Loucy (cell line): ENCODE data around the gene CCDC134.

Experiments used
- H2AFZ ChIP-seq: fragments of 200-600 bp; sonication (generic); 2 replicates; pipeline ENCODE4 v1.6.0; 2016; ENCODE audit warnings: antibody characterized with exemption, mild to moderate bottlenecking, low read length, moderate library complexity
- H3F3A ChIP-seq: fragments of 200-600 bp; 2 replicates; pipeline ENCODE4 v1.6.0; 2016; ENCODE audit warnings: antibody characterized with exemption, low read depth, mild to moderate bottlenecking
- H3K27me3 ChIP-seq: fragments of 200-600 bp; sonication (generic); 2 replicates; pipeline ENCODE4 v1.6.1; 2014; ENCODE audit warnings: low read length, mild to moderate bottlenecking; ENCODE audit not compliant: insufficient read depth, poor library complexity, severe bottlenecking
- H3K36me3 ChIP-seq: fragments of 200-600 bp; sonication (generic); 2 replicates; pipeline ENCODE4 v1.6.1; 2016; ENCODE audit warnings: low read length; ENCODE audit not compliant: insufficient read depth
- H3K4me1 ChIP-seq: fragments of 200-600 bp; sonication (generic); 2 replicates; pipeline ENCODE4 v1.5.1; 2014; ENCODE audit warnings: low read length, mild to moderate bottlenecking; ENCODE audit not compliant: insufficient read depth, poor library complexity, severe bottlenecking
- H3K4me2 ChIP-seq: fragments of 200-600 bp; sonication (generic); 2 replicates; pipeline ENCODE4 v1.6.0; 2014; ENCODE audit warnings: antibody characterized with exemption, low read length, low read depth, mild to moderate bottlenecking; ENCODE audit not compliant: poor library complexity, severe bottlenecking
- H3K4me3 ChIP-seq: fragments of 200-600 bp; sonication (generic); 2 replicates; pipeline ENCODE4 v1.5.1; 2014; ENCODE audit warnings: low read length, mild to moderate bottlenecking, mixed read lengths; ENCODE audit not compliant: poor library complexity, severe bottlenecking
- H3K79me2 ChIP-seq: fragments of 200-600 bp; sonication (generic); 2 replicates; pipeline ENCODE4 v1.6.1; 2014; ENCODE audit warnings: low read length; ENCODE audit not compliant: insufficient read depth
- H3K9ac ChIP-seq: fragments of 200-600 bp; sonication (generic); 2 replicates; pipeline ENCODE4 v1.6.0; 2014; ENCODE audit warnings: mild to moderate bottlenecking, low read depth, low read length, moderate library complexity; ENCODE audit not compliant: poor library complexity, severe bottlenecking
- H3K9me2 ChIP-seq: fragments of 200-600 bp; sonication (generic); replicated peaks from 2 replicates; pipeline ENCODE4 v1.6.1; 2016; ENCODE audit warnings: low read depth, low read length, mixed read lengths
- H3K9me3 ChIP-seq: fragments of 200-600 bp; sonication (generic); 2 replicates; pipeline ENCODE4 v1.6.1; 2014; ENCODE audit warnings: mild to moderate bottlenecking, antibody characterized with exemption, low read length, low read depth; ENCODE audit not compliant: insufficient read depth
- H4K20me1 ChIP-seq: fragments of 200-600 bp; sonication (generic); 2 replicates; pipeline ENCODE4 v1.6.0; 2014; ENCODE audit warnings: antibody characterized with exemption, low read length, mild to moderate bottlenecking; ENCODE audit not compliant: insufficient read depth, poor library complexity, severe bottlenecking
- EZH2phosphoT487 ChIP-seq: fragments of 200-600 bp; IDR thresholded peaks from 2 replicates; pipeline ENCODE4 v1.6.1; 2018; ENCODE audit warnings: antibody characterized with exemption, mild to moderate bottlenecking, moderate library complexity, borderline replicate concordance
- TF ChIP-seq, protein P1 (sequence below): fragments of 200-600 bp; sonication (generic); conservative IDR thresholded peaks from 2 replicates; pipeline ENCODE4 v1.5.1; 2014; ENCODE audit warnings: mild to moderate bottlenecking, antibody characterized with exemption, low read length

CCDC134 gene

DNA sequence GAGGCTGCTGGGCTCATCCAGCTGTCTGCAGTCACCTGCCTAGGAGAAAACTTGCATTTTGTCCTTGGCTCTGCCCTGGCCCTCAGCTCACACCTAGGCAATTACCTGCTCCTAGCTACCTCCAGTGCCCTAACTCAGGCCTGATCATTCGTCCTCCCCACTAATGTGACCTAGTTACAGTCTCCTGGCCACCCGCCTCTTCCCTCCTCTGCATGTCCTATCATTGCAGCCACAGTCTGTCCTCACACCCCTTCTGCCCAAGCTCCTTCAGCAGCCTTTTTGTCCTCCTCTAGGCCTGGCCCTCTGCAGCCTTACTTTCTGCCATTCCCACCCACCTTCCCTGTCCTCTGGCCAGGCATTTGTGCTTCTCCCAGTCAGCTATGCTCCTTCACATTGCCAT lies 17.7 kb upstream of the CCDC134 start:
- H3K36me3 ChIP-seq: no peaks in the 10 kb centered on the region
- H3K9me3 ChIP-seq: no peaks in the 10 kb centered on the region
- H3K27me3 ChIP-seq: no peaks in the 10 kb centered on the region
- H3F3A ChIP-seq: no peaks in the 10 kb centered on the region
- H4K20me1 ChIP-seq: no peaks in the 10 kb centered on the region
- no peak overlapping the region for H2AFZ ChIP-seq
- peak overlapping the region; percentile 75 for H3K9ac ChIP-seq
- H3K4me1 ChIP-seq: peaks cover 24% of the 10 kb centered on the region
- TF ChIP-seq, protein P1, sequence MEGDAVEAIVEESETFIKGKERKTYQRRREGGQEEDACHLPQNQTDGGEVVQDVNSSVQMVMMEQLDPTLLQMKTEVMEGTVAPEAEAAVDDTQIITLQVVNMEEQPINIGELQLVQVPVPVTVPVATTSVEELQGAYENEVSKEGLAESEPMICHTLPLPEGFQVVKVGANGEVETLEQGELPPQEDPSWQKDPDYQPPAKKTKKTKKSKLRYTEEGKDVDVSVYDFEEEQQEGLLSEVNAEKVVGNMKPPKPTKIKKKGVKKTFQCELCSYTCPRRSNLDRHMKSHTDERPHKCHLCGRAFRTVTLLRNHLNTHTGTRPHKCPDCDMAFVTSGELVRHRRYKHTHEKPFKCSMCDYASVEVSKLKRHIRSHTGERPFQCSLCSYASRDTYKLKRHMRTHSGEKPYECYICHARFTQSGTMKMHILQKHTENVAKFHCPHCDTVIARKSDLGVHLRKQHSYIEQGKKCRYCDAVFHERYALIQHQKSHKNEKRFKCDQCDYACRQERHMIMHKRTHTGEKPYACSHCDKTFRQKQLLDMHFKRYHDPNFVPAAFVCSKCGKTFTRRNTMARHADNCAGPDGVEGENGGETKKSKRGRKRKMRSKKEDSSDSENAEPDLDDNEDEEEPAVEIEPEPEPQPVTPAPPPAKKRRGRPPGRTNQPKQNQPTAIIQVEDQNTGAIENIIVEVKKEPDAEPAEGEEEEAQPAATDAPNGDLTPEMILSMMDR: no peak
- TF ChIP-seq EZH2phosphoT487: no peak
- H3K9me2 ChIP-seq: no peaks in the 10 kb centered on the region
- H3K79me2 ChIP-seq: no peaks in the 10 kb centered on the region; the same call in 1 of the 2 replicates
- H3K4me2 ChIP-seq: peak overlapping the region; percentile 77
- H3K4me3 ChIP-seq: peak overlapping the region; percentile 74

DNA sequence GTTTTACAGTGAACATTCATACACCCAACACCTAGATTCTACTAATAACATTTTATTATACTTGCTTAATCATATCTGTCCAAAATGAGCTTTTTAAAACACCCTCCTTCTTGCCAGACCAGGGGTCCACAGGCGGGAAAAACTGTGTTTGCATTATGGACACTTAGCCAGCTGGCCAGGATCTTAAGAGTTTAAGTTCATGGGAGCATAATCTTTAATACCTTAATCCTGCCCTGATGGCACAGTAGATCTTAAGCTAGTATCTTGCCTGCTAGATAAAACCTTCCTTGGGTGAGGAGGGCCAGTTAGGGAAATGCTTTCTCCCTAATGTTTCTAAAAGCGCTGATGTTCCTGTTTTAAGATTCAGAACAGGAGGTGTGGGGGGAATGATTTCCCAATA lies 13.1 kb upstream of the CCDC134 start:
- TF ChIP-seq EZH2phosphoT487: no peak
- TF ChIP-seq, protein P1: no peak
- H3K9me3 ChIP-seq: no peaks in the 10 kb centered on the region
- no peaks in the 10 kb centered on the region for H4K20me1 ChIP-seq
- H3K9ac ChIP-seq: no peak overlapping the region
- no peaks in the 10 kb centered on the region for H3K79me2 ChIP-seq
- no peaks in the 10 kb centered on the region for H3K27me3 ChIP-seq
- no peak overlapping the region for H3K4me2 ChIP-seq
- H3K4me1 ChIP-seq: peaks cover 7% of the 10 kb centered on the region
- no peaks in the 10 kb centered on the region for H3K36me3 ChIP-seq
- H3F3A ChIP-seq: no peaks in the 10 kb centered on the region
- H3K9me2 ChIP-seq: no peaks in the 10 kb centered on the region
- no peak overlapping the region for H3K4me3 ChIP-seq
- no peak overlapping the region for H2AFZ ChIP-seq

DNA sequence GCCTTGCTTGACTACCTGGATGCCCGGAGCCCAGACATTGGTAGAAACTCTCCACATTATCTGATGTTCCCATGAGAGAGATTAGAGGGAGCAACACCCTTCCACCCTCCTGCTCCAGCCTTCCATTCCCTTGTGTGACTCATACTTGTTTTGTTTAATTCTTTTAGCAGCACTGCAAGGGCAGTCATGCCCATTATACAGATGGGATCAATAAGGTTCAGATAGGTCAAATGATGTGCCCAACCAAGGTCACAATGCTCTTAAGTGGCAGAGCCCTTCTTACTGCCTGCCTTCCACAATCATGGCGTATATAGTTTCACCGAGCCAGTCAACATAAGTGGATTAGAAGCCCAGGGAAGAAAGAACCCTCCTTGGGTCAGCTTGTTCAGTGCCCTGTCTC lies 6.6 kb upstream of the CCDC134 start:
- no peaks in the 10 kb centered on the region for H3F3A ChIP-seq
- no peak overlapping the region for H3K9ac ChIP-seq
- H3K4me1 ChIP-seq: no peaks in the 10 kb centered on the region
- H3K4me3 ChIP-seq: no peak overlapping the region
- no peak overlapping the region for H3K4me2 ChIP-seq
- TF ChIP-seq EZH2phosphoT487: no peak
- TF ChIP-seq, protein P1: no peak
- no peaks in the 10 kb centered on the region for H3K36me3 ChIP-seq
- no peaks in the 10 kb centered on the region for H3K27me3 ChIP-seq
- H2AFZ ChIP-seq: no peak overlapping the region
- no peaks in the 10 kb centered on the region for H3K79me2 ChIP-seq
- no peaks in the 10 kb centered on the region for H3K9me3 ChIP-seq
- no peaks in the 10 kb centered on the region for H4K20me1 ChIP-seq
- H3K9me2 ChIP-seq: no peaks in the 10 kb centered on the region
